ENCODE results near the gene FAAP20.

FAAP20 gene

DNA sequence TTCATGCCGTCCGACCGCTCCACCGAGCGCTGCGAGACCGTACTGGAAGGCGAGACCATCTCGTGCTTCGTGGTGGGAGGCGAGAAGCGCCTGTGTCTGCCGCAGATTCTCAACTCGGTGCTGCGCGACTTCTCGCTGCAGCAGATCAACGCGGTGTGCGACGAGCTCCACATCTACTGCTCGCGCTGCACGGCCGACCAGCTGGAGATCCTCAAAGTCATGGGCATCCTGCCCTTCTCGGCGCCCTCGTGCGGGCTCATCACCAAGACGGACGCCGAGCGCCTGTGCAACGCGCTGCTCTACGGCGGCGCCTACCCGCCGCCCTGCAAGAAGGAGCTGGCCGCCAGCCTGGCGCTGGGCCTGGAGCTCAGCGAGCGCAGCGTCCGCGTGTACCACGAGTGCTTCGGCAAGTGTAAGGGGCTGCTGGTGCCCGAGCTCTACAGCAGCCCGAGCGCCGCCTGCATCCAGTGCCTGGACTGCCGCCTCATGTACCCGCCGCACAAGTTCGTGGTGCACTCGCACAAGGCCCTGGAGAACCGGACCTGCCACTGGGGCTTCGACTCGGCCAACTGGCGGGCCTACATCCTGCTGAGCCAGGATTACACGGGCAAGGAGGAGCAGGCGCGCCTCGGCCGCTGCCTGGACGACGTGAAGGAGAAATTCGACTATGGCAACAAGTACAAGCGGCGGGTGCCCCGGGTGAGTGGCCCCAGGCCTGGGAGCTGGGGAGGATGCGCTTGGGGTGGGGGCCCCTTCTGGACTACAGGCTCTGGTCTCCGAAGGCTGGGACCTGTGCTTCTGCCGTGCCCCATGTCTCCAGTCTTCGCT lies 34.7 kb upstream of the FAAP20 start:
- TF ChIP-seq EZH2phosphoT487 (conservative IDR thresholded peaks at IDR 0.05; ENCODE audit: low read length) = no peak
- TF ChIP-seq, protein P1, sequence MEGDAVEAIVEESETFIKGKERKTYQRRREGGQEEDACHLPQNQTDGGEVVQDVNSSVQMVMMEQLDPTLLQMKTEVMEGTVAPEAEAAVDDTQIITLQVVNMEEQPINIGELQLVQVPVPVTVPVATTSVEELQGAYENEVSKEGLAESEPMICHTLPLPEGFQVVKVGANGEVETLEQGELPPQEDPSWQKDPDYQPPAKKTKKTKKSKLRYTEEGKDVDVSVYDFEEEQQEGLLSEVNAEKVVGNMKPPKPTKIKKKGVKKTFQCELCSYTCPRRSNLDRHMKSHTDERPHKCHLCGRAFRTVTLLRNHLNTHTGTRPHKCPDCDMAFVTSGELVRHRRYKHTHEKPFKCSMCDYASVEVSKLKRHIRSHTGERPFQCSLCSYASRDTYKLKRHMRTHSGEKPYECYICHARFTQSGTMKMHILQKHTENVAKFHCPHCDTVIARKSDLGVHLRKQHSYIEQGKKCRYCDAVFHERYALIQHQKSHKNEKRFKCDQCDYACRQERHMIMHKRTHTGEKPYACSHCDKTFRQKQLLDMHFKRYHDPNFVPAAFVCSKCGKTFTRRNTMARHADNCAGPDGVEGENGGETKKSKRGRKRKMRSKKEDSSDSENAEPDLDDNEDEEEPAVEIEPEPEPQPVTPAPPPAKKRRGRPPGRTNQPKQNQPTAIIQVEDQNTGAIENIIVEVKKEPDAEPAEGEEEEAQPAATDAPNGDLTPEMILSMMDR (IDR thresholded peaks at IDR 0.05; ENCODE audit: insufficient read depth, low read length, poor library complexity, severe bottlenecking) = no peak
- H3F3A ChIP-seq (ENCODE audit: insufficient read depth) = no peaks in the 10 kb centered on the region
- no peaks in the 10 kb centered on the region for H3K36me3 ChIP-seq (ENCODE audit: low read length)
- H4K20me1 ChIP-seq (ENCODE audit: low read depth, low read length) = no peaks in the 10 kb centered on the region; the same call in 1 of the 2 replicates
- peak overlapping the region; percentile 37 for H3K4me2 ChIP-seq (ENCODE audit: low read depth, low read length, poor library complexity, severe bottlenecking)
- H3K4me3 ChIP-seq (ENCODE audit: insufficient read depth, low read length, poor library complexity, severe bottlenecking) = peak overlapping the region; percentile 32
- no peak overlapping the region for H2AFZ ChIP-seq (ENCODE audit: low read depth, low read length, severe bottlenecking)
- no peaks in the 10 kb centered on the region for H3K27me3 ChIP-seq (ENCODE audit: low read length)
- H3K79me2 ChIP-seq (ENCODE audit: insufficient read depth, low read length) = no peaks in the 10 kb centered on the region
- H3K27ac ChIP-seq (ENCODE audit: low read depth, low read length) = no peak overlapping the region
- H3K9ac ChIP-seq (ENCODE audit: low read length) = no peak overlapping the region; the same call in 1 of the 2 replicates
- no peaks in the 10 kb centered on the region for H3K9me3 ChIP-seq (ENCODE audit: insufficient read depth, low read length)
- H3K9me2 ChIP-seq (replicated peaks; ENCODE audit: insufficient read depth, low read length) = no peaks in the 10 kb centered on the region

DNA sequence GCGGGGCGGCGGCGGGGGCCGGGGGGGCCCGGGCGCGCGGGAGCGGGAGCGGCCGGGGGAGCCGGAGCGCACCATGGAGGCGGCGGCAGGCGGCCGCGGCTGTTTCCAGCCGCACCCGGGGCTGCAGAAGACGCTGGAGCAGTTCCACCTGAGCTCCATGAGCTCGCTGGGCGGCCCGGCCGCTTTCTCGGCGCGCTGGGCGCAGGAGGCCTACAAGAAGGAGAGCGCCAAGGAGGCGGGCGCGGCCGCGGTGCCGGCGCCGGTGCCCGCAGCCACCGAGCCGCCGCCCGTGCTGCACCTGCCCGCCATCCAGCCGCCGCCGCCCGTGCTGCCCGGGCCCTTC lies 34.1 kb upstream of the FAAP20 start:
- H3K9ac ChIP-seq (ENCODE audit: low read length) = no peak overlapping the region; the same call in 1 of the 2 replicates
- no peak overlapping the region for H3K27ac ChIP-seq (ENCODE audit: low read depth, low read length)
- TF ChIP-seq, protein P1 (IDR thresholded peaks at IDR 0.05; ENCODE audit: insufficient read depth, low read length, poor library complexity, severe bottlenecking) = no peak
- no peak for TF ChIP-seq EZH2phosphoT487 (conservative IDR thresholded peaks at IDR 0.05; ENCODE audit: low read length)
- H3K9me2 ChIP-seq (replicated peaks; ENCODE audit: insufficient read depth, low read length) = no peaks in the 10 kb centered on the region
- H3K36me3 ChIP-seq (ENCODE audit: low read length) = no peaks in the 10 kb centered on the region
- no peaks in the 10 kb centered on the region for H3K79me2 ChIP-seq (ENCODE audit: insufficient read depth, low read length)
- peak overlapping the region; percentile 37 for H3K4me2 ChIP-seq (ENCODE audit: low read depth, low read length, poor library complexity, severe bottlenecking)
- H3F3A ChIP-seq (ENCODE audit: insufficient read depth) = no peaks in the 10 kb centered on the region
- H3K27me3 ChIP-seq (ENCODE audit: low read length) = no peaks in the 10 kb centered on the region
- H4K20me1 ChIP-seq (ENCODE audit: low read depth, low read length) = no peaks in the 10 kb centered on the region; the same call in 1 of the 2 replicates
- H2AFZ ChIP-seq (ENCODE audit: low read depth, low read length, severe bottlenecking) = no peak overlapping the region
- peak overlapping the region; percentile 32 for H3K4me3 ChIP-seq (ENCODE audit: insufficient read depth, low read length, poor library complexity, severe bottlenecking)
- no peaks in the 10 kb centered on the region for H3K9me3 ChIP-seq (ENCODE audit: insufficient read depth, low read length)

DNA sequence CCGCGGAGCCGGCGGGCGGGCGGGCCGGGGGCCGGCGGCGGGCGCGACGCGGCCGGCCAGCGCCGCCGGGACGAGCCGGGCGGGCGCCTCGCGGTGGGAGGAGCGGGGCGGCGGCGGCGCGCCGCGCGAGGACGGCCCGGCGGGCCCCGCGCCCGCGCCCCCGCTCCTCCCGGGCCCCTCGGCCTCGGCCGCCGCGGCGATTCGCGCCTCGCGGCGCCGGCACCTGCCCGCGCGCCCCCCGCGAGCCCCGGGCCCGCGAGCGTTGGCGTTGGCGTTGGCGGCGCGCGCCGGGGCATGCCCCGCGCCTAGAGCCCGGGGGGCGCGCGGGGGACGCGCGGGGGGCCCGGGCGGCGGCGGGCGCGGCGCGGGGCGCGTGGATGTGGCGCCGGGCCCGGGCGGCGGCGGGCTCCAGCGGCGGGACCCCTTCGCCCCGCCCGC lies 33.6 kb upstream of the FAAP20 start, which contains the start of gene SKI:
TSS of gene SKI (plus strand) at position 163 of the 438 bp plus-strand sequence. CDS start 448 bp downstream, outside the sequence.
- no peaks in the 10 kb centered on the region for H3K79me2 ChIP-seq (ENCODE audit: insufficient read depth, low read length)
- H3K36me3 ChIP-seq (ENCODE audit: low read length) = no peaks in the 10 kb centered on the region
- H3K9ac ChIP-seq (ENCODE audit: low read length) = peak within 1 kb of the TSS; percentile 44; the same call in 1 of the 2 replicates
- no peak within 1 kb of the TSS for H3K27ac ChIP-seq (ENCODE audit: low read depth, low read length)
- no peaks in the 10 kb centered on the region for H3K27me3 ChIP-seq (ENCODE audit: low read length)
- no peak for TF ChIP-seq EZH2phosphoT487 (conservative IDR thresholded peaks at IDR 0.05; ENCODE audit: low read length)
- TF ChIP-seq, protein P1 (IDR thresholded peaks at IDR 0.05; ENCODE audit: insufficient read depth, low read length, poor library complexity, severe bottlenecking) = no peak
- H2AFZ ChIP-seq (ENCODE audit: low read depth, low read length, severe bottlenecking) = no peak within 1 kb of the TSS
- peak within 1 kb of the TSS; percentile 41 for H3K4me2 ChIP-seq (ENCODE audit: low read depth, low read length, poor library complexity, severe bottlenecking)
- no peaks in the 10 kb centered on the region for H3K9me3 ChIP-seq (ENCODE audit: insufficient read depth, low read length)
- no peaks in the 10 kb centered on the region for H3F3A ChIP-seq (ENCODE audit: insufficient read depth)
- no peaks in the 10 kb centered on the region for H3K9me2 ChIP-seq (replicated peaks; ENCODE audit: insufficient read depth, low read length)
- no peaks in the 10 kb centered on the region; the same call in 1 of the 2 replicates for H4K20me1 ChIP-seq (ENCODE audit: low read depth, low read length)
- peak within 1 kb of the TSS; percentile 38 for H3K4me3 ChIP-seq (ENCODE audit: insufficient read depth, low read length, poor library complexity, severe bottlenecking)
